IPS-11a (cell line): Measurements from ENCODE around the gene ATXN2.
"Not testable (repeated sequence)": the region's sequence is repeated elsewhere in the genome, so short reads cannot be mapped to it uniquely, and the experiment has no call there.

Experiments
- H3K4me3 ChIP-seq: one replicate; pipeline ENCODE4 v1.5.1; 2013; ENCODE audit warnings: low read depth, low read length, control low read depth

ATXN2 gene

GRCh38 chr12:111599453-111600204 is 514 bp upstream of the ATXN2 start:
- H3K4me3 ChIP-seq: peak overlapping the region; percentile 85

- H3K4me3 ChIP-seq: peak overlapping the region; percentile 85
Measured at GRCh38 chr12:111597831-111598636, 1.1 kb downstream of the ATXN2 start.

- peak overlapping the region; percentile 85 for H3K4me3 ChIP-seq
Measured at GRCh38 chr12:111596985-111597830, 1.9 kb downstream of the ATXN2 start.

- not testable (repeated sequence) for H3K4me3 ChIP-seq
Measured at GRCh38 chr12:111595341-111595835, 3.7 kb downstream of the ATXN2 start.

- not testable (repeated sequence) for H3K4me3 ChIP-seq
Measured at GRCh38 chr12:111591399-111592010, 7.6 kb downstream of the ATXN2 start.

- no peak overlapping the region for H3K4me3 ChIP-seq
Measured at GRCh38 chr12:111590552-111590951, 8.6 kb downstream of the ATXN2 start.

GRCh38 chr12:111589601-111590000 is 9.5 kb downstream of the ATXN2 start:
- no peak overlapping the region for H3K4me3 ChIP-seq

- H3K4me3 ChIP-seq: no peak overlapping the region
Measured at GRCh38 chr12:111588010-111588409, 11.1 kb downstream of the ATXN2 start.

- H3K4me3 ChIP-seq: no peak overlapping the region
Measured at GRCh38 chr12:111586986-111587385, 12.1 kb downstream of the ATXN2 start.

GRCh38 chr12:111585690-111586089 is 13.4 kb downstream of the ATXN2 start:
- H3K4me3 ChIP-seq: no peak overlapping the region

- H3K4me3 ChIP-seq: no peak overlapping the region
Measured at GRCh38 chr12:111584959-111585358, 14.2 kb downstream of the ATXN2 start.

GRCh38 chr12:111583506-111583905 is 15.6 kb downstream of the ATXN2 start:
- not testable (repeated sequence) for H3K4me3 ChIP-seq

GRCh38 chr12:111582133-111582747 is 16.9 kb downstream of the ATXN2 start:
- no peak overlapping the region for H3K4me3 ChIP-seq

GRCh38 chr12:111581434-111582132 is 17.5 kb downstream of the ATXN2 start:
- no peak overlapping the region for H3K4me3 ChIP-seq

GRCh38 chr12:111580737-111581136 is 18.4 kb downstream of the ATXN2 start:
- H3K4me3 ChIP-seq: no peak overlapping the region

GRCh38 chr12:111580119-111580425 is 19.0 kb downstream of the ATXN2 start:
- no peak overlapping the region for H3K4me3 ChIP-seq

GRCh38 chr12:111578971-111579340 is 20.2 kb downstream of the ATXN2 start:
- no peak overlapping the region for H3K4me3 ChIP-seq

- no peak overlapping the region for H3K4me3 ChIP-seq
Measured at GRCh38 chr12:111578276-111578970, 20.7 kb downstream of the ATXN2 start.

GRCh38 chr12:111574797-111575443 is 24.2 kb downstream of the ATXN2 start:
- no peak overlapping the region for H3K4me3 ChIP-seq
